Measurements from ENCODE around the gene SPG7. TPM values are rescaled to one million over a fixed set of nuclear protein-coding genes. Genes with fewer than 3 reads are reported as not detected.
A peak's percentile ranks its signal among the peaks of the same experiment; 100 is the strongest.

The SPG7 gene
- total RNA-seq, 1 donor from 2014 or later = 122 TPM

- H4K20me1 ChIP-seq (ENCODE audit: low read depth) = peaks cover 100% of the 10 kb centered on the region
- H3K4me2 ChIP-seq = no peak overlapping the region
- H3F3A ChIP-seq (ENCODE audit: low read depth) = peaks cover 5% of the 10 kb centered on the region
These were observed 29.5 kb upstream of the SPG7 start for GRCh38 chr16:89478576-89479221.

GRCh38 chr16:89481356-89481955 is 26.7 kb upstream of the SPG7 start:
- Histone ChIP-seq H4K20me1 (ENCODE audit: low read depth) (peaks cover 100% of the 10 kb centered on the region), H2AFZ (replicated peaks) (no peak overlapping the region), H3K79me2 (ENCODE audit: low read depth) (peaks cover 100% of the 10 kb centered on the region), H3K4me3 (no peak overlapping the region), H3K4me2 (no peak overlapping the region), H3K27ac (no peak overlapping the region), H3K27me3 (no peaks in the 10 kb centered on the region), H3F3A (ENCODE audit: low read depth) (peaks cover 5% of the 10 kb centered on the region), H3K36me3 (no peaks in the 10 kb centered on the region), H3K9me3 (ENCODE audit: low read depth) (no peaks in the 10 kb centered on the region), H3K4me1 (peaks cover 53% of the 10 kb centered on the region), H3K9ac (no peak overlapping the region)
- Mint-ChIP-seq H3K4me3 (no peak overlapping the region), H3K36me3 (peaks cover 9% of the 10 kb centered on the region), H3K27ac (no peak overlapping the region), H3K9me3 (no peaks in the 10 kb centered on the region), H3K27me3 (ENCODE audit: insufficient read depth, low read depth) (peaks cover 7% of the 10 kb centered on the region), H3K4me1 (peaks cover 70% of the 10 kb centered on the region)
- TF ChIP-seq CTCF (IDR thresholded peaks at IDR 0.05) = no peak
- TF ChIP-seq EZH2 (IDR thresholded peaks at IDR 0.05) = no peak
- no peak for DNase-seq (ENCODE audit: low spot score)

More at GRCh38 chr16:89478576-89479221, 29.5 kb upstream of the SPG7 start:
- Histone ChIP-seq H3K79me2 (ENCODE audit: low read depth) (peaks cover 100% of the 10 kb centered on the region), H3K36me3 (no peaks in the 10 kb centered on the region), H3K9ac (no peak overlapping the region), H3K27ac (peak overlapping the region; percentile 8), H3K4me1 (peaks cover 47% of the 10 kb centered on the region), H3K9me3 (ENCODE audit: low read depth) (no peaks in the 10 kb centered on the region), H3K4me3 (no peak overlapping the region), H3K27me3 (no peaks in the 10 kb centered on the region), H2AFZ (replicated peaks) (no peak overlapping the region)
- Mint-ChIP-seq H3K4me1 (peaks cover 65% of the 10 kb centered on the region), H3K4me3 (peak overlapping the region; percentile 6), H3K27ac (peak overlapping the region; percentile 74), H3K9me3 (no peaks in the 10 kb centered on the region), H3K36me3 (peaks cover 9% of the 10 kb centered on the region), H3K27me3 (ENCODE audit: insufficient read depth, low read depth) (peaks cover 9% of the 10 kb centered on the region)
- no peak for DNase-seq (ENCODE audit: low spot score)
- TF ChIP-seq EZH2phosphoT487 (IDR thresholded peaks at IDR 0.05) (no peak), CTCF (IDR thresholded peaks at IDR 0.05) (no peak), EZH2 (IDR thresholded peaks at IDR 0.05) (no peak)

- no peak overlapping the region for H3K9ac ChIP-seq
These were observed 25.9 kb upstream of the SPG7 start for GRCh38 chr16:89482150-89482816.

More at GRCh38 chr16:89482150-89482816, 25.9 kb upstream of the SPG7 start:
- Histone ChIP-seq H3K27ac (peak overlapping the region; percentile 31), H3F3A (ENCODE audit: low read depth) (peaks cover 5% of the 10 kb centered on the region), H2AFZ (replicated peaks) (no peak overlapping the region), H3K9me3 (ENCODE audit: low read depth) (no peaks in the 10 kb centered on the region), H3K4me3 (no peak overlapping the region), H4K20me1 (ENCODE audit: low read depth) (peaks cover 100% of the 10 kb centered on the region), H3K79me2 (ENCODE audit: low read depth) (peaks cover 100% of the 10 kb centered on the region), H3K4me1 (peaks cover 55% of the 10 kb centered on the region), H3K36me3 (no peaks in the 10 kb centered on the region), H3K27me3 (no peaks in the 10 kb centered on the region), H3K4me2 (peak overlapping the region; percentile 34)
- no peaks in the 10 kb centered on the region for H3K9me3 Mint-ChIP-seq
- no peak overlapping the region for H3K27ac Mint-ChIP-seq
- peaks cover 71% of the 10 kb centered on the region for H3K4me1 Mint-ChIP-seq
- H3K4me3 Mint-ChIP-seq = no peak overlapping the region
- DNase-seq (ENCODE audit: low spot score) = no peak
- peaks cover 4% of the 10 kb centered on the region for H3K27me3 Mint-ChIP-seq (ENCODE audit: insufficient read depth, low read depth)
- H3K36me3 Mint-ChIP-seq = peaks cover 12% of the 10 kb centered on the region
- TF ChIP-seq CTCF (IDR thresholded peaks at IDR 0.05) (no peak), EZH2 (IDR thresholded peaks at IDR 0.05) (no peak)
